ENCODE data around the gene SSU72.

DNA sequence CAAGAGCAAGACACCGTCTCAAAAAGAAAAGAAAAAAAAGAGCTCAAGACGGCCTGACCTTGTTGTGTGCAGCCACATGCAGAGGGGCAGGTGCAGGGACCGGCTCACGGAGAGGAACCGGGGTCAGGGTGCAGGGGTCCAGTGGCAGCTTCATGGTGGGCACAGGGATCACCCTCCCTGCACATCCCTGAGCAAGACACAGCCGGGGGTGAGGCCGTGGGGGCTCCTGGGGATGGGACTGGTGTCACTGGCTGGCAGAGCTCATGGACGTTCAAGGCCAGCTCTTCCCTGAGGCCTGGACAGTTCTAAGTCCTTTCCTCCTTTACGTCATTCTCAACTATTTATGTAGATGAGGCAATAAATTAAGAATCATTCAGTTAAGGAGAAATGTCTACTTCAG lies 27.7 kb downstream of the SSU72 start:
- TF ChIP-seq, protein P1, sequence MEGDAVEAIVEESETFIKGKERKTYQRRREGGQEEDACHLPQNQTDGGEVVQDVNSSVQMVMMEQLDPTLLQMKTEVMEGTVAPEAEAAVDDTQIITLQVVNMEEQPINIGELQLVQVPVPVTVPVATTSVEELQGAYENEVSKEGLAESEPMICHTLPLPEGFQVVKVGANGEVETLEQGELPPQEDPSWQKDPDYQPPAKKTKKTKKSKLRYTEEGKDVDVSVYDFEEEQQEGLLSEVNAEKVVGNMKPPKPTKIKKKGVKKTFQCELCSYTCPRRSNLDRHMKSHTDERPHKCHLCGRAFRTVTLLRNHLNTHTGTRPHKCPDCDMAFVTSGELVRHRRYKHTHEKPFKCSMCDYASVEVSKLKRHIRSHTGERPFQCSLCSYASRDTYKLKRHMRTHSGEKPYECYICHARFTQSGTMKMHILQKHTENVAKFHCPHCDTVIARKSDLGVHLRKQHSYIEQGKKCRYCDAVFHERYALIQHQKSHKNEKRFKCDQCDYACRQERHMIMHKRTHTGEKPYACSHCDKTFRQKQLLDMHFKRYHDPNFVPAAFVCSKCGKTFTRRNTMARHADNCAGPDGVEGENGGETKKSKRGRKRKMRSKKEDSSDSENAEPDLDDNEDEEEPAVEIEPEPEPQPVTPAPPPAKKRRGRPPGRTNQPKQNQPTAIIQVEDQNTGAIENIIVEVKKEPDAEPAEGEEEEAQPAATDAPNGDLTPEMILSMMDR (IDR thresholded peaks at IDR 0.05) = no peak
- no peak for TF ChIP-seq POLR2A (IDR thresholded peaks at IDR 0.05)
